Measurements from ENCODE around the gene ACTL10. TPM values are rescaled to one million over a fixed set of nuclear protein-coding genes. Genes with fewer than 3 reads are reported as not detected.
A peak's percentile ranks its signal among the peaks of the same experiment; 100 is the strongest.

Gene ACTL10
- total RNA-seq, 1 donor from 2014 or later: 26.3 TPM

DNA sequence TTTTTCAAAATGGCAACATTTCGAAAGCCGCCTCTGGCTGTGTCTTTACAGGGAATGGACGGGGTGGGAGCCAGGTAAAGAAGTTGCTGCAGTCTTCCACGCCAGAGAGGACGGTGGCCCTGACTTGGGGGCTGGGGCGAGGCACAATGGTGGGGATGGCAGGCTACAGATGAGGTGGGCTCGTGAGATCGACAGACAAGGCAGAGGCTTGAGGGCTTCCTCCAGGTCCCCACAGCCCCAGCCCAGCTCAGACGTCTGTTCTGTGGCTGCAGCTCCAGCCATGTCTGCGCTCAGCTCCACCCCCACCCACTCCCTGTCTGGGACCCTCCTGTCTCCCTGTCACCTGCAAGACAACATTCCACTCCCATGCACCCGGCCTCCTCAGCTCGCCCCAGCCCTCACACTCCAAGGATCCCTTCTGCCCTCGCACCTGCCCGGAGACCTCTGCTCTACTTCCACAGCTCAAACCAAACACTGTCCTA lies 12.0 kb upstream of the ACTL10 start:
- no peak overlapping the region for H3K4me3 ChIP-seq
- H3K27ac ChIP-seq: no peak overlapping the region
- H3K9me3 ChIP-seq: no peaks in the 10 kb centered on the region
- TF ChIP-seq, protein P1, sequence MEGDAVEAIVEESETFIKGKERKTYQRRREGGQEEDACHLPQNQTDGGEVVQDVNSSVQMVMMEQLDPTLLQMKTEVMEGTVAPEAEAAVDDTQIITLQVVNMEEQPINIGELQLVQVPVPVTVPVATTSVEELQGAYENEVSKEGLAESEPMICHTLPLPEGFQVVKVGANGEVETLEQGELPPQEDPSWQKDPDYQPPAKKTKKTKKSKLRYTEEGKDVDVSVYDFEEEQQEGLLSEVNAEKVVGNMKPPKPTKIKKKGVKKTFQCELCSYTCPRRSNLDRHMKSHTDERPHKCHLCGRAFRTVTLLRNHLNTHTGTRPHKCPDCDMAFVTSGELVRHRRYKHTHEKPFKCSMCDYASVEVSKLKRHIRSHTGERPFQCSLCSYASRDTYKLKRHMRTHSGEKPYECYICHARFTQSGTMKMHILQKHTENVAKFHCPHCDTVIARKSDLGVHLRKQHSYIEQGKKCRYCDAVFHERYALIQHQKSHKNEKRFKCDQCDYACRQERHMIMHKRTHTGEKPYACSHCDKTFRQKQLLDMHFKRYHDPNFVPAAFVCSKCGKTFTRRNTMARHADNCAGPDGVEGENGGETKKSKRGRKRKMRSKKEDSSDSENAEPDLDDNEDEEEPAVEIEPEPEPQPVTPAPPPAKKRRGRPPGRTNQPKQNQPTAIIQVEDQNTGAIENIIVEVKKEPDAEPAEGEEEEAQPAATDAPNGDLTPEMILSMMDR (IDR thresholded peaks at IDR 0.05): no peak
- no peaks in the 10 kb centered on the region for H3K27me3 ChIP-seq
- intact Hi-C loops (cut with DNase I): no loop called here
- H3K4me1 ChIP-seq: peaks cover 0 to 4% of the 10 kb centered on the region in 2 donors
- peak in 1 of 2 donors; percentile 62 for DNase-seq (ENCODE audit: low spot score in 2 of 2)
- peaks cover 28 to 29% of the 10 kb centered on the region in 2 donors for H3K36me3 ChIP-seq

DNA sequence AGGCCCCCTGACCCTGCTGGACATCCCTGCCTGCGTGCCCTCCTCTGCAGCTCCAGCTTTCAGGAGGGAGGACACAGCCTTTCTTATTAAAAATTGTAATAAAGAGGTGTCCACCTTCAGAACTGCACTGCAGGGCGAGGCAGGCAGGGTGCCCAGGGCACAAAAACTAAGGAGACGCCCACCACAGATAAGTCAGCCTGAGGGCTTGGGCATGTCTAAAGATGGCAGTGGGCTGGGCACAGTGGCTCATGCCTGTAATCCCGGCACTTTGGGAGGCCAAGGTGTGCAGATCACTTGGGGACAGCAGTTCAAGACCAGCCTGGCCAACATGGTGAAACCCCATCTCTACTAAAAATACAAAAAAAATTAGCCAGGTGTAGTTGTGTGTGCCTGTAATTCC lies 11.6 kb upstream of the ACTL10 start:
- no peak for DNase-seq (ENCODE audit: low spot score in 2 of 2)
- Histone ChIP-seq H3K27ac (no peak overlapping the region), H3K9me3 (no peaks in the 10 kb centered on the region), H3K27me3 (no peaks in the 10 kb centered on the region), H3K4me3 (no peak overlapping the region), H3K4me1 (peaks cover 0 to 4% of the 10 kb centered on the region in 2 donors), H3K36me3 (peaks cover 33 to 34% of the 10 kb centered on the region in 2 donors)
- intact Hi-C loops (cut with DNase I): no loop called here
- TF ChIP-seq, protein P1 (IDR thresholded peaks at IDR 0.05): no peak

DNA sequence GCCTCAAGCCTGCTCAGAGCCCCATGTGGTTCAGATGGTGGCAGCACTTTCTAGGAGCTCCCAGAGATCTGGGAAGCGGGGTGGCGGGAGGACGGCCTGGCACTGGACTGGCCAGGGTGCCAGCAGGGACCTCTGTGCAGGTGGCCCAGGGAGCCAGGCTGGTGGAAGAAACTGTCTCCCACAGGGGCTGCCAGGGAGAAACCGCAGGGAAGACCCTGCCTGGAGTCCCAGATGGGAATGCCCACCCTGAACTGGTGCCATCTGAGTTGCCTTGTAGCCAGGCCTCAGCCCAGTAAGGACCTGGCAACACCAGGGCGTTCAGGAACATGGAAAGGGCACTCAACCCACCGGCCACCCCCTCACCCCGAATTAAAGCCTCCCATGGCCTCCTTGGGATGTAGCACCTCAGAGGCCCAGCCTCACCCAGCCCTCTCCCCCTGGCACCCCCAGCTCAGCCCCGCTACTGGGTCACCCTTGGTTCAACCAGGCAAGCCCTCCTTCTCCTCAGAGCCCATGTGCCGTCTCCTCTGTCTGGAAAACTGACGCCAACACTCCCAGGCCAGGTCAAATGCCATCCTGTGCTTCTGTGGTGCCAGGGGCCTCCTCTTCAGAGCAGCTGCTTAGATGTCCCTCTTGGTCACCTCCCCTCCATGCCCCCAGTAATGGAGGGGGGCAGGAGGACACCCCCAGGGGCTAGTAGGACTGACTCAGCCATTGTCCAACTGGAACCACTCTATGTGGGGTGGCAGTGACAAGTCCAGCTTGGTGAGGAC lies 10.5 kb upstream of the ACTL10 start:
- Histone ChIP-seq H3K27me3 (no peaks in the 10 kb centered on the region), H3K36me3 (peaks cover 33 to 36% of the 10 kb centered on the region in 2 donors), H3K4me1 (peaks cover 0 to 4% of the 10 kb centered on the region in 2 donors), H3K4me3 (no peak overlapping the region), H3K9me3 (no peaks in the 10 kb centered on the region), H3K27ac (no peak overlapping the region)
- DNase-seq (ENCODE audit: low spot score in 2 of 2): no peak
- intact Hi-C loops (cut with DNase I): no loop called here
- TF ChIP-seq, protein P1 (IDR thresholded peaks at IDR 0.05): no peak

DNA sequence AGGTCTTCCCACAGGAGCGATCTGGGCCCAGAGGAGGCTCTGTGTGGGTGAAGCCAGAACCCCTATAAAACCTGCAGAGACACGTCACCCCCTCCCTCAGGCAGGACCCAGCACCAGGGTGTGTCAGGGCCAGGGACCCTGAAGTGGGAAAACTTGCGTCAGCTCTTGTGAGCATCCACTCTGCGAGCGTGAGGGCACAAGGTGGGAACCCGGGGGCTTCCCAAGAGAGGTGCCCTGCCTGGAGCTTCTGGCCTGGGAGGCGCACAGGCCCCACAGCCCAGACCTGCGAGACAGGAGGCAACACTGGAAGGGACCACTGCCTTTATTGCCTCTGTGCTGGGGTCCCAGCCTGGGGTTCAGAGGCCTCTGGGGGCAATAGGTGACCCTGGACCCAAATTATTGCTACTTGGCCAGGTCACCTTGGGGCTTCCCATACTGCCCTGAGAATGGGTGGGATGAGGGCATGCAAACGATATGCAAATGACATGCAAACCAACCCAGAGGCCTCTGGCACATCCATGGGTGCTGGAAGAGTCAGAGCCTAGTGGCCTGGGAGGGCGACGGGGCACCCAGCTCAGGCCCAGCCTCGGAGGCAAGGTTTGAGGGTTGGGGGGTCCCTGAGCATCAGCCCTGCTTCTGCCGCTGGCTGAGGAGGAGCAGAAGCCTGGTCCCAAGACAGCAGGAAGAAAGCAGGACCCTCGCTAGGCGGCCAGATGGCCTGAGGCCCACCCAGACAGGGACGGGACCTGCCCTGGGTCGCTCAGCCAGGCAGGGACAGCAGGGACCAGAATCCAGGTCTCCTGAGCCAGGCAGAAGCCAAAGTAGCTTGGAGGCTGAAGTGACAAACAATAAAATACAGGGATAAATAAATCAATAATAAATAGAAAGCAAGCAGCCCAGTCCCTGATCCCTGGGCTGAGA lies 9.7 kb upstream of the ACTL10 start:
- H3K4me3 ChIP-seq: no peak overlapping the region
- no peaks in the 10 kb centered on the region for H3K9me3 ChIP-seq
- peaks cover 0 to 4% of the 10 kb centered on the region in 2 donors for H3K4me1 ChIP-seq
- H3K36me3 ChIP-seq: peaks cover 33 to 36% of the 10 kb centered on the region in 2 donors
- TF ChIP-seq, protein P1 (IDR thresholded peaks at IDR 0.05): no peak
- intact Hi-C loops (cut with DNase I): no loop called here
- no peaks in the 10 kb centered on the region for H3K27me3 ChIP-seq
- no peak overlapping the region for H3K27ac ChIP-seq
- no peak for DNase-seq (ENCODE audit: low spot score in 2 of 2)

DNA sequence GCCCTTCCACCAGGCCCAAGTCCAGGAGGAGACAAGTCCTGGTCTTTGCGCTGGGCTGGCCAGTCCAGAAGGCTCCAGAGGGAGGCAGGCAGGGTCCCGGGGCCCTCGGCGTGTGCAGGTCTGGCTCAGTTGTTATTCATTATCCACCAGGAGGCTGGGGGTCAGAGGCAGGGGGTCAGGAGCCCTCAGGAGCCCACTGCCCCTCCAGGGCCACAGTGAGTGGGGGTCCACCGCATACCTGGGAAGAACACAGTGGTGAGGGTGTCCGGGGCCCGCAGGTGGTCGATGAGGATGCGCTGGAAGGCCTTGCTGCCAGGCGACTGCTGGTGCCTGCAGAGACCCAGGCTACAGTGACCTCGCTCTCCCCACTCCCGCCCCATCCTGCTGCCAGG lies 9.0 kb upstream of the ACTL10 start:
- H3K9me3 ChIP-seq: no peaks in the 10 kb centered on the region
- no peak overlapping the region for H3K4me3 ChIP-seq
- no peak overlapping the region for H3K27ac ChIP-seq
- TF ChIP-seq, protein P1 (IDR thresholded peaks at IDR 0.05): no peak
- no peak for DNase-seq (ENCODE audit: low spot score in 2 of 2)
- H3K27me3 ChIP-seq: no peaks in the 10 kb centered on the region
- intact Hi-C loops (cut with DNase I): no loop called here
- H3K36me3 ChIP-seq: peaks cover 33 to 36% of the 10 kb centered on the region in 2 donors
- peaks cover under 1 to 4% of the 10 kb centered on the region in 2 donors for H3K4me1 ChIP-seq

Data from ascending aorta (tissue), 2 donors.